HG02798 (cell line): ENCODE results near the gene KRTAP20-1.

Experiments
- ATAC-seq: cut with Tn5 transposase; IDR thresholded peaks from one replicate; pipeline ENCODE4 v1.9.1; 2021; ENCODE audit warnings: mild to moderate bottlenecking; ENCODE audit not compliant: unreplicated experiment, poor library complexity

The KRTAP20-1 gene

DNA sequence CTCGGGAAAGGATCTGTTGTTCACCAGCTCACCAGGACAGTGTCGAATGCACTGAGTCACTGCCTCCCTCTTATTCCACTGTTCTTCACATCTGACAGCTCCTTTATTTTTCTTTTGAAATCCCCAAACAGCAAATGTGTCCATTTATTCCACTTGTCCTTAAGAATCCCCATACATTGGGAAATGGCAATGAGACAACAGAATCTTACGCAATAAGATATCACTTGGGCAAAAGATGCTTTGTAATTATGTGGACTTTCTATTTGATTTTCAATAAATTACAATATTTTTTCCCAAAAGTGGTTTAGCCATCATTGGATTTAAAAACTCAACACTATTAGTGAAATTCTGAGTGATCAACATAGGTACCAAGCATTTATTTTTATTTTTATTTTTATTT lies 22.5 kb downstream of the KRTAP20-1 start:
- ATAC-seq: no peak

DNA sequence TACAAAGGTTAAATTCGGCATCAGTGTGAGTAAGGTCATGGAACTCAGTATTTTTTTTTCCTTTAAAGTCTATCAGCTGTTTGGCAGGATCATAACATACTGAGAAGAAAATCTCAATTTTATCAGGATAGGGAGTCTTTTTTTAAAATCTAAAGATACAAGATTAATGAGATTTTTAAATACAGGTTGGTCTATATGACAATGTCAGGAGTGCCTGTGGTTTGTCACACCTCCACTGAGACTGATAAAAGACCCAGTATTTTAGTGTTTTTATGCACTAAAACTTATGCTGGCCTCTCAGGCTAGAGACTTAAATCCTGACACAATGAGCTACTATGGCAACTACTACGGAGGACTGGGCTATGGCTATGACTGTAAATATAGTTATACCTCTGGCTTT lies 26.3 kb downstream of the KRTAP20-1 start, which contains the start of gene KRTAP20-3:
TSS of gene KRTAP20-3 (plus strand) at position 301 of the 400 bp plus-strand sequence.
- no peak for ATAC-seq

DNA sequence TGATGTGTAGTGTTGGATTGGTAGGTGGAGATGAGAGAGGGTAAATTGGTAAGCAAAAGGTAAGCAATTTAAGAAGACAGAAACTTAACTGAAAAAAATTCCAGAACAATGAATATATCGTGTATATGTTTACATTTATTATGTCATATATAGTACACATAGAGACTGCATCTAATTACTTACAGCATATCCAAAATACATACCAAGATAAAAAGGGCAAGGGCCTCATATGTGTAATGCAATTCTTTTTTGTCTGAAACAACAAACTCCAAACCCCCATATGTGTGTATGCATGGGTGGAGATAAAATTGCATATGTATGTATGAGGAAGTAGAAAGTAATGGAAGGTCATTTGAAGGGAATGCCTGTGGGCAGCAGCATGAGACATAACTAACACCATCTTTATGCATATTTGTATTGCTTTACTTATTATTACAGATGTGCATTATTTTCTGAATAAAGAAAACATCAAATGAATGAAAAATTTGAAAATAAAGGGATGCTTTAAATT lies 30.7 kb downstream of the KRTAP20-1 start:
- ATAC-seq: no peak

DNA sequence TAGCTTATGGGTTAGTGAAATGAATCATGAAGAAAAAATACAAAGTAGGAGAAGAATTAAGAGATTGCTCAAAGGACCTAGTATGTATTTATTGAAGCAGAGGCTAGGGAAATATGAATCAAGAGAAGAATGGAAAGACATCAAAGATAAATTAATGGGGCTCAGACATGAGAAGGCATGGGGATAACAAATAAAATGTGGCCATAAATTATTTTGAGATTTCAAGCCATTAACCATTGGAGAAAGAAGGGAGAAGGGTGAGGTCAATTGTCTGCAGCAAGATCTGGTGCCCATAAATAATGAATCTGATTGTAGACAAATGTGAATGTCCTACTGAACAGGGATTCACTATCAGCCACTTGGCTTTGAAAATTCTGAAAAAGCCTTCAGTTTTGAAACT lies 36.7 kb downstream of the KRTAP20-1 start:
- no peak for ATAC-seq
